Activated T-helper 1 cell treated with Interleukin-2 at 50 U/mL for 16 hours (primary cell): ENCODE data around the gene DIDO1.
"Not testable (repeated sequence)": the region's sequence is repeated elsewhere in the genome, so short reads cannot be mapped to it uniquely, and the experiment has no call there.

Experiments used
- DNase-seq: peaks from one replicate; pipeline ENCODE4 v3.0.0-alpha.2; 2020; ENCODE audit warnings: low read depth

Gene DIDO1

DNA sequence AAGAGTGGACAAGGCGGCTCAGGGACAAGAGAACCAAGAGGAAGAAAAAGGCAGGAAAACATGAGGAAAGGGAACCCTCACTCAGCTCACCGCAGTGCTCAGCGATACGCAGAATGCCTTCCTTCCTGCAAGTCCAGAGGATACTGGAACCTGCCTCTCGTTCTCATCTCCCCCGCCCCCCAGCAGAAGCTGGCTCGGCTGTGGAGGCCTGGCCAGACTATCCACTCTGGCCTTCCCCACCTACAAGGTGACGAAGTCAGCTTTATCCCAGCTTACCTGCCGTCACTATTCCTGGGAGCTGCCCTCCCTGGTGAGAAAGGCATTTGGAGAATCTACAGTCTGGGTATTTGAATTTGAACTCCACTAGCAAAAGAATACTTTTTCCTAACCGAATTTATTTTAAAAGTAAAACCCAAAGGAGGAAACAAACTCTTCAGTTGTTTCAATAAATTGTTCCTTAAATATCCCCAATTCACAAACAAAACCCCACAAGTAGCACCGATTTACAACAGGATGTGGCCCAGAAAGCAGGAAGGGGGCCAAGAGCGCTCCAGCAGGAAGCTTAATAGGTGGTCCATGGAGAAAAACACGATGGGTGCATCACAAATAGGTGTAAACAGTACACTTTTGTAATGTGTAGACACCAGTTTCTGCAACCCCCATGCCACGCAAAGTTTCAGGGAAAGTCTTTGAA lies 2.1 kb upstream of the DIDO1 start:
- no peak for DNase-seq

- DNase-seq = no peak
These were observed 912 bp upstream of the DIDO1 start for GRCh38 chr20:62927128-62927705.

GRCh38 chr20:62925420-62926228 lies 681 bp downstream of the DIDO1 start:
- peak; percentile 25 for DNase-seq

- no peak for DNase-seq
These were observed 1.3 kb downstream of the DIDO1 start for GRCh38 chr20:62925076-62925419.

DNA sequence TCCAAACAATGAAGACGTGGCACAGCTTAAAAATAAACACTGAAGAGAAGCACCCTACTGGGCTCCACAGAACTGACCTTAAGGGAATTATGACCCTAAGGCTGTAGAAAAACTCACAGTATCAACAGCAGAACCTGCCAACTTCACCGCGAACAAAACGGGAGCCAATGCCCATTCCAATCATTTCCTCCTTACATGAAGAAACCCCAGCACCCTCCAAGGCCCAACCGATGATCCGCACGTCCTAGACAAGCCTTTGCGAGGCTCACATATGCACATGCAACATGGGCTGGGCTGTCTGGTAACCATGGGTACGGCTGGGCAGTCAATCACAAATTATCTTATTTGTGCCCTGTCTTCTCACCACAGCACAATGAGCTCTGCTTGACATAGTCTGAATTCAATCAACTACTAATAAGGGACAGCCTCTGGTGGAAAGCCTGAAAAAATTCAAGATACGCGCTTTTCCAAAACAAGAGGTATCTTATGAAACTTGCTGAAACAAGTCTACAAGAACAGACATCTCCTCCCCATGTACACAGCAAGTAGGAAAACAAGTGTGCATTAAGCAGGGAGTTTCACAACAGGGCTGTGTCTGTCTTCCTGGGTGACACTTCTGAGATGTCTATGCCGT lies 1.7 kb downstream of the DIDO1 start:
- no peak for DNase-seq

GRCh38 chr20:62923669-62924441 lies 2.5 kb downstream of the DIDO1 start:
- no peak for DNase-seq

- DNase-seq = not testable (repeated sequence)
These were observed 3.1 kb downstream of the DIDO1 start for GRCh38 chr20:62923059-62923668.

- DNase-seq = peak; percentile 26
These were observed 3.8 kb downstream of the DIDO1 start for GRCh38 chr20:62922451-62922921.

- peak; percentile 35 for DNase-seq
These were observed 5.1 kb downstream of the DIDO1 start for GRCh38 chr20:62921119-62921687.

DNA sequence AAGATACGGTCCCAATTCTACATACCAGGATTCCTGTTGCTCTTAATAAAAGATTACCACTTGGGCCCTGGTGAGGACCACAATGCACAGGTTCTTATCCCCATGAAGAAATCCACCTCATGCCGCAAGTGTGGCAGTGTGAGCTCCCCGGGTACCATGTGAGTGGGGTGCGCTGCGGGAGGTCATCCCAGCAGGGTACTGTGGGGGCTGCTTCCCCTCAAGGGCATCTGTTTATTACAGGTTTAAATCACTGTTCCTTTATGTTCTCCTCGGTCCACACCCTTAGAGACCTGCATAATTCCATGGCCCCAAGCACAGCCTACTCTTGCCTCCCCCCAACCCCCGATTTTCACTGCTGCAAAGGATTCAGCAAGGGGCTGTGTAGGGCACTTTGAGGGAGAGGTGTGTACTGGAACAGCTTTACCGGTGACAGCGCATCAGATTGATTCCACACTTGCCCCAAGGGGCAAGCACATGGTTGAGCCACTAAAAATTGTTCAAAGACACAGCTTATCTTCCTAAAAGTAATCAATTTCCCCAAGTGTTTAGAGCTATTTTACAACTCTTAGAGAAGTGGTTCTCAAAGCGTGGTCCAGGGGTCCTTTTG lies 6.2 kb downstream of the DIDO1 start:
- DNase-seq = no peak

DNA sequence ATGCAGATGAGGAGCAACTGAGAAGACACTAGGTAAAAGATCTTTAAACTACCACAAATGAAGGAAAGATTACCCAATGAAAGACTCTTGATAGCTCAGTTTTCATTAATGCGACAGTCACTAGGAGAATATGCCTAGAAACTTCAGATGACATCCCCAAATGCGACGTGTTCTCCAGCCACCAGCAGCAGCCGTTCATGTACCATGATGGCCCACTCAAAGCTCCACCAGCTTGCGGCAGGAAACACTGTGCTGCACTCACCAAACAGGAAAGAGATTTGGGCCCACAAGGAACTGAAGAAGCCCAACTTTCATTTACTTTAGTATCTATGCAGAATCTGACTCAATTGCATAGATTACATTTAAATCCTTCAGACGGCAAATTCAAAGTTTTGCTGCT lies 7.5 kb downstream of the DIDO1 start:
- DNase-seq = peak; percentile 20

GRCh38 chr20:62918147-62918546 lies 8.2 kb downstream of the DIDO1 start:
- DNase-seq = no peak

GRCh38 chr20:62917720-62918119 lies 8.6 kb downstream of the DIDO1 start:
- DNase-seq = no peak

DNA sequence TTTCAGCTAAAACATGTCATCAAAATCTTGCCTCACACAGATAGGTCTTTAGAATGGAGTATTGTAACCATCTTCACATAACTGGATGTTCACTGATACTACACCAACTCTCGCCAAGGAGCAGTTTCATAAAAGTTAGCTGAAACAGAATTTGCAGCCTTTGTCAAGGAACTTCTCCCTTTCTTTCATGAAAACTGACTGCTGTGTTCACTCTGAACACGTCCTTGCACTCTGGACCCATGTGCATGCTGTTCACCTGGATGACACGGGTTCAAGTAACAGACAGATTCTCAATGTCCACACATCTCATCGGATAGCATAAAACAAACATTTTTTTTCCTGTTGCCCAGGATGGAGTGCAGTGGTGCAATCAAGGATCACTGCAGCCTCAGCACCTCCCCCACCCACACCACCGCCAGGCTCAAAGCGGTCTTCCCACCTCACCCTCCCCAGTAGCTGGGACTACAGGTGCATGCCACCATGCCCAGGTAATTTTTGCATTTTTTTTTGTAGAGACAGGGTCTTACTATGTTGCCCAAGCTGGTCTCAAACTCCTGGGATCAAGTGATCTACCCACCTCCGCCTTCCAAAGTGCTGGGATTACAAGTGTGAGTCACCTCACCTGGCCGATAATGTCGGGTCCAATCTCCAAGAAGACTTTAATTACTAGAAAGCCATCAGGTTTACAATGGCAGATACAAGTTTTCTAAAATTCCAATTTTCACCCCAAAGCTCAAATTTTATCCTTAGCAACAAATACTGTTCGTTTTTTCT lies 9.4 kb downstream of the DIDO1 start:
- no peak for DNase-seq

DNA sequence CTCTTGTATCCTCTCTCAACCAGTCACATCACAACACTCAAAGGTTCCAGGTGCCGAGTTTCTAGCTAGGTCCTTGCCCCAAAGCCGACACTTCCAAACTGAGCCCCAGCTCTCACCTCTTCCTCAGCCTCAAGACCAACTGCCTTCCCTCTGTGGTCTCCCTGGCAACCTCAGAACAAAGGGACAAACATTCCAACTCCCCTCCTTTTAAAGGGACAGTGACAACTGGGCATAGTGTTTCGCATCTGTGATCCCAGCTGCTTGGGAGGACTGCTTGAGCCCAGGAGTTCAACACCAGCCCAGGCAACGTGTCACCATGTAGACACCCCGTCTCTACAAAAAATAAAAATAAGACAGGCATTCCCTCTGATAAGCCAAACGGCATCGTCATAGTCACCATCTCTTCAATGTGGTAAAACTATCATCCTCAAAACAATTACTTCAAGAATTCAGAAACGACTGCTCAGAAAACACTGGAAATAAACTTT lies 11.3 kb downstream of the DIDO1 start:
- DNase-seq = no peak

DNA sequence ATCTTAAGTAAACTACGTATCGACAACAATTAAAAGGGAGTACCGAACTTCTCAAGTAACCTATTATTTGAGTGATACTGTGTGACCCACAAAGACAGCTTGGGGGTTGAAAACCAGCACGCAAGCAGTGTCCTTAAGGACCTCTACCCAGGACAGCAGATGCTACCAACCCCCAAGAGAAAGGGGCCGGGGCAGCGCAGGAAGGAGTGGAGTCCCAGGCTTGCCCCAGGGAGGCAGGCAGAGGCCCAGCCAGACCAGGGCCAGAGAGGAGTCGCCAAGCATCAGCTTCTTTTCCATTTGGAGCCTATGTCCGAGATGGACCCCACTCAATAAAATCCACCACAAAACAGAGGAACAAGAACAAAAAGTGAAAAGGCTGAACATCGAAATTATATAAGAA lies 11.9 kb downstream of the DIDO1 start:
- no peak for DNase-seq

- no peak for DNase-seq
These were observed 13.2 kb downstream of the DIDO1 start for GRCh38 chr20:62913043-62913630.

DNA sequence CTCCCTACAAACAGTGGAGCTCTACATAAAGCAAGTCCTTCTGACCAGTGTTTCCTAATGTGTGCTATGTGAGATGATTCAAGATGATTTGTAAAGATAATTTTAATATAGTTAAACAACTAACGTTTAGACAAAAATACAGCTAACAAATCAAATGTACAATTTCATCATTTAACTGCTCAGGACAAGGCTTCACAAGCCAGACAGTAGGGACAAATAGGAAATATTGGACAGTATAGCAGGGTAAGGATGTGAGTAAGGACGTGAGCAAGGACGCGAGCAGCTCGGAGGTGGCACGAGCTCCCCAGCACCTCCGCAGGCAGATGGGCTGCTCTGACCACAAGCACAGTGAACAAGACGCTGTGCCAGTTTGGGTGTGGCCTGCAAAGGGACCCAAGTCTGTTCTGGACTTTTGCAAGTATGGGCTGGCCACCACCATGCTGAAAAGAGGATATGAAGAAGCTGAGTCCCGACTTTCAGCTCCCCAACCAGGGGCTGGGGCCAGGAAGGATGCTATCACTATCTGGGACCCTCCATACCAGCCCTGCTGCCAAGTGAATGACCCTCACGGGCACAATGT lies 14.5 kb downstream of the DIDO1 start:
- no peak for DNase-seq
